ENCODE data around the gene PARN.
A peak's percentile ranks its signal among the peaks of the same experiment; 100 is the strongest.

Gene PARN

GRCh38 chr16:14462811-14463210 lies 167.2 kb downstream of the PARN start:
- Histone ChIP-seq H3K27ac (no peak overlapping the region), H3K36me3 (replicated peaks) (no peaks in the 10 kb centered on the region), H3K27me3 (replicated peaks) (no peaks in the 10 kb centered on the region), H3K4me3 (ENCODE audit: low read depth, low read length) (no peak overlapping the region)
- TF ChIP-seq CTCF (IDR thresholded peaks at IDR 0.05; ENCODE audit: low read depth, low read length, missing control alignments) = no peak
- DNase-seq = peak; percentile 48
- in situ Hi-C loops (cut with HindIII; ENCODE audit: low pct_ligation_motif_present, low sequenced_read_pairs) = no loop called here

GRCh38 chr16:14460726-14461125 lies 169.3 kb downstream of the PARN start:
- Histone ChIP-seq H3K36me3 (replicated peaks) (no peaks in the 10 kb centered on the region), H3K27me3 (replicated peaks) (no peaks in the 10 kb centered on the region), H3K4me3 (ENCODE audit: low read depth, low read length) (no peak overlapping the region), H3K27ac (no peak overlapping the region)
- no peak for TF ChIP-seq CTCF (IDR thresholded peaks at IDR 0.05; ENCODE audit: low read depth, low read length, missing control alignments)
- no peak for DNase-seq
- in situ Hi-C loops (cut with HindIII; ENCODE audit: low pct_ligation_motif_present, low sequenced_read_pairs) = no loop called here

GRCh38 chr16:14458576-14458975 lies 171.5 kb downstream of the PARN start:
- in situ Hi-C loops (cut with HindIII; ENCODE audit: low pct_ligation_motif_present, low sequenced_read_pairs) = no loop called here
- no peak for DNase-seq
- no peaks in the 10 kb centered on the region for H3K36me3 ChIP-seq (replicated peaks)
- H3K4me3 ChIP-seq (ENCODE audit: low read depth, low read length) = no peak overlapping the region
- no peaks in the 10 kb centered on the region for H3K27me3 ChIP-seq (replicated peaks)
- TF ChIP-seq CTCF (IDR thresholded peaks at IDR 0.05; ENCODE audit: low read depth, low read length, missing control alignments) = no peak
- H3K27ac ChIP-seq = no peak overlapping the region

- no peaks in the 10 kb centered on the region for H3K36me3 ChIP-seq (replicated peaks)
- no peak overlapping the region for H3K27ac ChIP-seq
- TF ChIP-seq CTCF (IDR thresholded peaks at IDR 0.05; ENCODE audit: low read depth, low read length, missing control alignments) = no peak
- in situ Hi-C loops (cut with HindIII; ENCODE audit: low pct_ligation_motif_present, low sequenced_read_pairs) = no loop called here
- H3K4me3 ChIP-seq (ENCODE audit: low read depth, low read length) = no peak overlapping the region
- no peaks in the 10 kb centered on the region for H3K27me3 ChIP-seq (replicated peaks)
- no peak for DNase-seq
Observed at GRCh38 chr16:14456793-14457481, 173.1 kb downstream of the PARN start.

GRCh38 chr16:14455573-14455972 lies 174.5 kb downstream of the PARN start:
- H3K4me3 ChIP-seq (ENCODE audit: low read depth, low read length) = no peak overlapping the region
- no peaks in the 10 kb centered on the region for H3K36me3 ChIP-seq (replicated peaks)
- DNase-seq = peak; percentile 40
- in situ Hi-C loops (cut with HindIII; ENCODE audit: low pct_ligation_motif_present, low sequenced_read_pairs) = no loop called here
- H3K27ac ChIP-seq = no peak overlapping the region
- TF ChIP-seq CTCF (IDR thresholded peaks at IDR 0.05; ENCODE audit: low read depth, low read length, missing control alignments) = no peak
- H3K27me3 ChIP-seq (replicated peaks) = no peaks in the 10 kb centered on the region

GRCh38 chr16:14454391-14454790 lies 175.7 kb downstream of the PARN start:
- Histone ChIP-seq H3K36me3 (replicated peaks) (no peaks in the 10 kb centered on the region), H3K27ac (no peak overlapping the region), H3K27me3 (replicated peaks) (no peaks in the 10 kb centered on the region), H3K4me3 (ENCODE audit: low read depth, low read length) (no peak overlapping the region)
- in situ Hi-C loops (cut with HindIII; ENCODE audit: low pct_ligation_motif_present, low sequenced_read_pairs) = no loop called here
- no peak for TF ChIP-seq CTCF (IDR thresholded peaks at IDR 0.05; ENCODE audit: low read depth, low read length, missing control alignments)
- DNase-seq = no peak

All from brain microvascular endothelial cell (primary cell).